GDM1 (cell line): ENCODE results near the gene PPP1CB.
"Not testable (repeated sequence)": the region's sequence is repeated elsewhere in the genome, so short reads cannot be mapped to it uniquely, and the experiment has no call there.

ENCODE experiments used
- DNase-seq: peaks from one replicate; lab custom pipeline; 2025; lab: John Stamatoyannopoulos, UW

PPP1CB gene

GRCh38 chr2:28778392-28778791 is 26.8 kb downstream of the PPP1CB start:
- no peak for DNase-seq

GRCh38 chr2:28779001-28779400 is 27.4 kb downstream of the PPP1CB start:
- no peak for DNase-seq

- no peak for DNase-seq
Observed at GRCh38 chr2:28780496-28780895, 28.9 kb downstream of the PPP1CB start.

GRCh38 chr2:28782423-28782822 is 30.8 kb downstream of the PPP1CB start:
- no peak for DNase-seq

GRCh38 chr2:28784570-28784969 is 32.9 kb downstream of the PPP1CB start:
- DNase-seq: not testable (repeated sequence)

GRCh38 chr2:28796620-28797019 is 45.0 kb downstream of the PPP1CB start:
- DNase-seq: no peak

- DNase-seq: no peak
Observed at GRCh38 chr2:28801726-28802125, 50.1 kb downstream of the PPP1CB start.

- no peak for DNase-seq
Observed at GRCh38 chr2:28802975-28803429, 51.4 kb downstream of the PPP1CB start.

GRCh38 chr2:28809927-28810326 is 58.3 kb downstream of the PPP1CB start:
- DNase-seq: no peak

- DNase-seq: no peak
Observed at GRCh38 chr2:28810384-28811285, 59.0 kb downstream of the PPP1CB start, which contains the start of gene SPDYA. SPDYA (plus strand) TSS chr2:28810834; CDS start chr2:28816015, 5,181 bp downstream.

GRCh38 chr2:28818053-28818452 is 66.4 kb downstream of the PPP1CB start:
- no peak for DNase-seq

- peak; percentile 35 for DNase-seq
Observed at GRCh38 chr2:28821295-28821958, 69.8 kb downstream of the PPP1CB start.

GRCh38 chr2:28822036-28822435 is 70.4 kb downstream of the PPP1CB start:
- DNase-seq: no peak

- no peak for DNase-seq
Observed at GRCh38 chr2:28824207-28824606, 72.6 kb downstream of the PPP1CB start.

GRCh38 chr2:28824870-28825269 is 73.2 kb downstream of the PPP1CB start:
- no peak for DNase-seq

GRCh38 chr2:28828382-28828781 is 76.8 kb downstream of the PPP1CB start:
- DNase-seq: no peak

- no peak for DNase-seq
Observed at GRCh38 chr2:28833740-28834470, 82.3 kb downstream of the PPP1CB start.

GRCh38 chr2:28835781-28836180 is 84.2 kb downstream of the PPP1CB start:
- no peak for DNase-seq

- no peak for DNase-seq
Observed at GRCh38 chr2:28838971-28839370, 87.3 kb downstream of the PPP1CB start.

GRCh38 chr2:28842042-28842441 is 90.4 kb downstream of the PPP1CB start:
- DNase-seq: no peak
